ENCODE results near the gene FOXK1.

The FOXK1 gene

DNA sequence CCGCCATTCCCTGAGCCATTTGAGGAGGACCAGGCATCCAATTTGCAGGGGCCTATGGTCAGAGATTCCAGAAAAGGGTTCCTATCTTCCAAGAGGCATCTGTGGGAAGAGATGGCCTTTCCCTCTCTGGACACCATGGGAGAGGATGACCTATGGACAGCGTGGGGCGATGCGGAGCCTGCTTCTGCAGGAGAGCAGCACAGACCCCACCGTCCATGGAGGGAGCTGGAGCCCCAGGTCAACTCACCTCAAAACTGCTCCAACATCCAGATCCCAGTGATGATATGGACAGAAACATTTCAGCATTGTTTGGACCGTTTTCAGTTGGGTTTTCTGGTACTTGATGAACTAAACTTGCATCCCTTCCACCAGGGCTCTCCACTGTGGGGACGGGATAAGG lies 34.0 kb upstream of the FOXK1 start:
- no peak overlapping the region for H3K27ac ChIP-seq
- H3K4me3 ChIP-seq (ENCODE audit: low read depth, low read length): no peak overlapping the region
- H3K27me3 ChIP-seq (ENCODE audit: control insufficient read depth, insufficient read depth, low read length): no peaks in the 10 kb centered on the region
- H3K36me3 ChIP-seq (ENCODE audit: control insufficient read depth, insufficient read depth, low read length): no peaks in the 10 kb centered on the region
- no peak overlapping the region for H2AFZ ChIP-seq
- no peaks in the 10 kb centered on the region for H3K79me2 ChIP-seq
- H3K4me2 ChIP-seq (ENCODE audit: low read length): no peak overlapping the region
- no peaks in the 10 kb centered on the region for H3K9me3 ChIP-seq (ENCODE audit: control insufficient read depth, low read length)
- H3K4me1 ChIP-seq: no peaks in the 10 kb centered on the region
- H3K9ac ChIP-seq: no peak overlapping the region
- TF ChIP-seq, protein P1, sequence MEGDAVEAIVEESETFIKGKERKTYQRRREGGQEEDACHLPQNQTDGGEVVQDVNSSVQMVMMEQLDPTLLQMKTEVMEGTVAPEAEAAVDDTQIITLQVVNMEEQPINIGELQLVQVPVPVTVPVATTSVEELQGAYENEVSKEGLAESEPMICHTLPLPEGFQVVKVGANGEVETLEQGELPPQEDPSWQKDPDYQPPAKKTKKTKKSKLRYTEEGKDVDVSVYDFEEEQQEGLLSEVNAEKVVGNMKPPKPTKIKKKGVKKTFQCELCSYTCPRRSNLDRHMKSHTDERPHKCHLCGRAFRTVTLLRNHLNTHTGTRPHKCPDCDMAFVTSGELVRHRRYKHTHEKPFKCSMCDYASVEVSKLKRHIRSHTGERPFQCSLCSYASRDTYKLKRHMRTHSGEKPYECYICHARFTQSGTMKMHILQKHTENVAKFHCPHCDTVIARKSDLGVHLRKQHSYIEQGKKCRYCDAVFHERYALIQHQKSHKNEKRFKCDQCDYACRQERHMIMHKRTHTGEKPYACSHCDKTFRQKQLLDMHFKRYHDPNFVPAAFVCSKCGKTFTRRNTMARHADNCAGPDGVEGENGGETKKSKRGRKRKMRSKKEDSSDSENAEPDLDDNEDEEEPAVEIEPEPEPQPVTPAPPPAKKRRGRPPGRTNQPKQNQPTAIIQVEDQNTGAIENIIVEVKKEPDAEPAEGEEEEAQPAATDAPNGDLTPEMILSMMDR (IDR thresholded peaks at IDR 0.05): no peak

DNA sequence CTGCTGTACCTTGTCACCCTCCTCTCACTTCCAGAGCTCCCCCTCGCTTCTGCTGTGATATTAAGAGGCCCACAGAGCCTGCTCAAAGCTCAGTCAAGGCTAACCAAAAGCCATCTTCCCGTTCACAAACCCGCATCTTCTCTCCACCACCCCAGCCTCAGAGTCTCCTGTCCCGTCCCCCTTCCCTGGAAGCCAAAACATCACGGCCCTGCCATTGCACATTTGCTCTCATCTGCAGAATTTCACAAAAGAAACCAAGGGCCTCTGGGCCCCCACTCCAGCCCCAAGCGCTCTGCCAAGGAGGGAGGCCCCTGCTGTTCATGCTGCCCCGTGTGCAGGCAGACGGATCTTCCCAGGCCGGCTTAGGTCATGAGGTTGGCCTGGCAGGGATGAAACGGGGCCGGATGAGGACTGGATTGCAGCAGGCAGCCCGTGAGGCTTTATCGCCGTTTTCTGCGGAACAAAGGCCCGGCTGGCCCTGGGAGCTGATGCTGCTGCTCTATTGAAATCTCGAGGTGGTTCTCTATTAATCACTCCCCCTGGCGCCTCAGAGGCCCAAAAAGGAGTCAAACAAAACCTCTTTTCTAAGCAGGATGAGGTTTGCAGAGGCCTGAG lies 31.6 kb upstream of the FOXK1 start:
- Histone ChIP-seq H3K79me2 (no peaks in the 10 kb centered on the region), H3K4me3 (ENCODE audit: low read depth, low read length) (no peak overlapping the region), H3K36me3 (ENCODE audit: control insufficient read depth, insufficient read depth, low read length) (no peaks in the 10 kb centered on the region), H3K4me2 (ENCODE audit: low read length) (no peak overlapping the region), H3K27ac (no peak overlapping the region), H3K9me3 (ENCODE audit: control insufficient read depth, low read length) (no peaks in the 10 kb centered on the region), H3K4me1 (no peaks in the 10 kb centered on the region), H3K27me3 (ENCODE audit: control insufficient read depth, insufficient read depth, low read length) (no peaks in the 10 kb centered on the region), H3K9ac (no peak overlapping the region), H2AFZ (no peak overlapping the region)
- TF ChIP-seq, protein P1 (IDR thresholded peaks at IDR 0.05): no peak

DNA sequence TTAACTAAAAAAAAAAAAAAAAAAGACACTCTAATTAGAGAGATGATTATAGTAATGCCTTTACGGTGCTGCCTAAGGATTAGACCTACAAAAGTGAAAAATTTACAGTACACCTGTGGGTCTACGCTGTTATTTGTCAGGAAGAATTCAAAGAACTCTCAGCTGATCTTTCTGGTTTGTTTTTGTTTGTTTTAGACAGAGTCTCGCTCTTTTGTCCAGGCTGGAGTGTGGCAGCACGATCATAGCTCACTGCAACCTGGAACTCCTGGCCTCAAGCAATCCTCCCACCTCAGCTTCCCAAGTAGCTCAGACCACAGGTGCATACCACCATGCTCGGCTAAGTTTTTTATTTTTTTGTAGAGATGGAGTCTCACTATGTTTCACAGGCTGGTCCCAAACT lies 28.3 kb upstream of the FOXK1 start:
- Histone ChIP-seq H3K4me2 (ENCODE audit: low read length) (no peak overlapping the region), H3K4me1 (no peaks in the 10 kb centered on the region)
- TF ChIP-seq, protein P1 (IDR thresholded peaks at IDR 0.05): no peak

DNA sequence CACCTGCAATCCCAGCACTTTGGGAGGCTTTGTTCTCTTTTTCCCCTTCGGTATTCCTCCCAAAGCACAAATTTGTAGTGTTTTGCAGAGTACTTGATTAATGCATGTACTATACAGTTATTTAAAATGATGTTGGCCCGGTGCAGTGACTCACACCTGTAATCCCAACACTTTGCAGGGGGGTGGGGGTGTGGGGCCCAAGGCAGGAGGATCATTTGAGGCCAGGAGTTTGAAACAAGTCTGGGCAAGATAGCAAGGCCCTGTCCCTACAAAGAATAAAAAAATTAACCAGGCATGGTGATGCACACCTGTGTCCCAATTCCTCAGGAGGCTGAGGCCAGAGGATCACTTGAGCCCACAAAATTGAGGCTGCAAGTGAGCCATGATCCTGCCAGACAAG lies 26.8 kb upstream of the FOXK1 start:
- Histone ChIP-seq H3K9ac (no peak overlapping the region), H3K27me3 (ENCODE audit: control insufficient read depth, insufficient read depth, low read length) (no peaks in the 10 kb centered on the region), H3K4me1 (no peaks in the 10 kb centered on the region), H3K79me2 (no peaks in the 10 kb centered on the region), H3K27ac (no peak overlapping the region), H3K4me2 (ENCODE audit: low read length) (no peak overlapping the region), H3K36me3 (ENCODE audit: control insufficient read depth, insufficient read depth, low read length) (no peaks in the 10 kb centered on the region), H3K9me3 (ENCODE audit: control insufficient read depth, low read length) (no peaks in the 10 kb centered on the region), H3K4me3 (ENCODE audit: low read depth, low read length) (no peak overlapping the region), H2AFZ (no peak overlapping the region)
- TF ChIP-seq, protein P1 (IDR thresholded peaks at IDR 0.05): no peak

More for the DNA sequence above, 28.3 kb upstream of the FOXK1 start:
- no peaks in the 10 kb centered on the region for H3K36me3 ChIP-seq (ENCODE audit: control insufficient read depth, insufficient read depth, low read length)
- H3K79me2 ChIP-seq: no peaks in the 10 kb centered on the region
- H3K9ac ChIP-seq: no peak overlapping the region
- H2AFZ ChIP-seq: no peak overlapping the region
- no peak overlapping the region for H3K27ac ChIP-seq
- no peaks in the 10 kb centered on the region for H3K9me3 ChIP-seq (ENCODE audit: control insufficient read depth, low read length)
- H3K27me3 ChIP-seq (ENCODE audit: control insufficient read depth, insufficient read depth, low read length): no peaks in the 10 kb centered on the region
- H3K4me3 ChIP-seq (ENCODE audit: low read depth, low read length): no peak overlapping the region

DNA sequence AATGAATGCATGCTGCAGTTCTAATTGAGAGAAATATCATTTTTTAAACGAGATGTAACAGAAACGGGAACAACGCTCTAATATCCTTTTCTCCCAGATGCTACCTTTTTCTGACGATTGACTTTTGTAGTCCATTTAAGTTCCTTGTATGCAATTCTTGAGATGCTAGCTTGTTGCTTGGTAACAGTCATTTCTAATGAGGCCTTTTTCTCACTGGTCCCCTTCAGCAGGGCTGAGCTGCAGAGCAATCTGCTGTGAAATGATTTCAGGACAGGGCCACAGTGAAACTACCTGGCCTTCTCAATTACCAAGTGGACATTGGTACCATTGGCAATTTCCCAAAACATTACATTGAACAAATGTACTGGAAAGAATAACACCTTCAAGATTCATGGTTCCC lies 26.2 kb upstream of the FOXK1 start:
- no peaks in the 10 kb centered on the region for H3K4me1 ChIP-seq
- no peak overlapping the region for H3K4me3 ChIP-seq (ENCODE audit: low read depth, low read length)
- TF ChIP-seq, protein P1 (IDR thresholded peaks at IDR 0.05): no peak
- H3K4me2 ChIP-seq (ENCODE audit: low read length): no peak overlapping the region
- H3K9ac ChIP-seq: no peak overlapping the region
- no peak overlapping the region for H3K27ac ChIP-seq
- no peaks in the 10 kb centered on the region for H3K36me3 ChIP-seq (ENCODE audit: control insufficient read depth, insufficient read depth, low read length)
- H3K27me3 ChIP-seq (ENCODE audit: control insufficient read depth, insufficient read depth, low read length): no peaks in the 10 kb centered on the region
- no peaks in the 10 kb centered on the region for H3K79me2 ChIP-seq
- H2AFZ ChIP-seq: no peak overlapping the region
- no peaks in the 10 kb centered on the region for H3K9me3 ChIP-seq (ENCODE audit: control insufficient read depth, low read length)

Measured in parathyroid adenoma (tissue), 2 donors.